Peyer's patch (tissue), 4 donors: ENCODE measurements around the gene ZNF593. TPM values are rescaled to one million over a fixed set of nuclear protein-coding genes. Genes with fewer than 3 reads are reported as not detected.

Experiments used
- DNase-seq, 3 donors: peaks; one replicate each; pipeline ENCODE4 v3.0.0-alpha.2; 2017 to 2019
- H3K27ac ChIP-seq, 4 donors: fragments of 200-600 bp; sonication (generic); one replicate each; pipeline ENCODE4 v1.5.1; 2016 to 2019
- H3K27me3 ChIP-seq, 2 donors: fragments of 200-600 bp; sonication (generic); one replicate each; pipeline ENCODE4 v1.5.1; 2019
- H3K36me3 ChIP-seq, 3 donors: fragments of 200-600 bp; sonication (generic); one replicate each; pipeline ENCODE4 v1.5.1; 2016 to 2019
- H3K4me1 ChIP-seq, 4 donors: fragments of 200-600 bp; sonication (generic); one replicate each; pipeline ENCODE4 v1.5.1; 2016 to 2019
- H3K4me3 ChIP-seq, 4 donors: fragments of 200-600 bp; sonication (generic); 1 replicate in 3 of 4; 2 replicates in 1 of 4; pipeline ENCODE4 v1.5.1; 2016 to 2019; ENCODE audit warnings: mild to moderate bottlenecking in 1 of 4
- H3K9me3 ChIP-seq, 4 donors: fragments of 200-600 bp; sonication (generic); one replicate each; pipeline ENCODE4 v1.5.1; 2016 to 2019; ENCODE audit warnings: mild to moderate bottlenecking in 1 of 4
- CTCF ChIP-seq, 6 experiments: fragments of 450-650 bp in 4 of 6; fragments of 200-600 bp in 2 of 6; sonication (generic) in 1 of 6; IDR thresholded peaks; one replicate each; pipeline ENCODE4 v1.5.1; 2017 to 2019; ENCODE audit warnings: antibody characterized with exemption in 6 of 6, mild to moderate bottlenecking in 3 of 6, moderate library complexity in 1 of 6
- POLR2A ChIP-seq, 2 donors: fragments of 450-650 bp; IDR thresholded peaks; one replicate each; pipeline ENCODE4 v1.5.1; 2017; ENCODE audit warnings: antibody characterized with exemption in 2 of 2, mild to moderate bottlenecking in 2 of 2, moderate library complexity in 2 of 2
- total RNA-seq, 4 donors: library from RNA; depleted of rRNA; stranded (reverse); fragments of >200 nt; gene quantifications; one replicate each; pipeline ENCODE4 v1.1.0, GENCODE V29; 2016

The ZNF593 gene
- total RNA-seq, 4 donors from 2014 or later, result 11.7 to 19.5 (median 15.5) TPM

GRCh38 chr1:26154750-26155149, 15.0 kb upstream of the ZNF593 start:
- H3K4me1 ChIP-seq, result no peaks in the 10 kb centered on the region
- no peaks in the 10 kb centered on the region for H3K9me3 ChIP-seq
- no peaks in the 10 kb centered on the region for H3K36me3 ChIP-seq
- DNase-seq, result peak in 1 of 3 donors; percentile 18
- no peak overlapping the region for H3K27ac ChIP-seq
- H3K27me3 ChIP-seq, result peaks cover 0 to 5% of the 10 kb centered on the region in 2 donors
- no peak overlapping the region for H3K4me3 ChIP-seq
- no peak for TF ChIP-seq CTCF (IDR thresholded peaks at IDR 0.05)
- TF ChIP-seq POLR2A (IDR thresholded peaks at IDR 0.05), result no peak

GRCh38 chr1:26155370-26156284, 14.1 kb upstream of the ZNF593 start:
- Histone ChIP-seq H3K27ac (peak overlapping the region in 2 of 4 donors; percentile 35 to 45), H3K27me3 (peaks cover 0 to 5% of the 10 kb centered on the region in 2 donors), H3K4me1 (no peaks in the 10 kb centered on the region), H3K4me3 (peak overlapping the region in 1 of 4 donors; percentile 4), H3K9me3 (no peaks in the 10 kb centered on the region), H3K36me3 (no peaks in the 10 kb centered on the region)
- DNase-seq, result peak in 1 of 3 donors; percentile 34
- TF ChIP-seq POLR2A (IDR thresholded peaks at IDR 0.05) (no peak), CTCF (IDR thresholded peaks at IDR 0.05) (no peak)

GRCh38 chr1:26156285-26157038, 13.2 kb upstream of the ZNF593 start:
- H3K4me1 ChIP-seq, result peaks cover 2 to 6% (median 4%) of the 10 kb centered on the region in 4 donors
- peak overlapping the region in 1 of 4 donors; percentile 4 for H3K4me3 ChIP-seq
- H3K9me3 ChIP-seq, result no peaks in the 10 kb centered on the region
- DNase-seq, result peak in 1 of 3 donors; percentile 48
- TF ChIP-seq POLR2A (IDR thresholded peaks at IDR 0.05) (no peak), CTCF (IDR thresholded peaks at IDR 0.05) (no peak)
- peaks cover 0 to 10% of the 10 kb centered on the region in 2 donors for H3K27me3 ChIP-seq
- peak overlapping the region in 2 of 4 donors; percentile 35 to 45 for H3K27ac ChIP-seq
- no peaks in the 10 kb centered on the region for H3K36me3 ChIP-seq

- H3K36me3 ChIP-seq, result no peaks in the 10 kb centered on the region
- peaks cover 0 to 10% of the 10 kb centered on the region in 2 donors for H3K27me3 ChIP-seq
- peak in 1 of 3 donors; percentile 22 for DNase-seq
- no peak overlapping the region for H3K4me3 ChIP-seq
- H3K9me3 ChIP-seq, result no peaks in the 10 kb centered on the region
- peaks cover 3 to 14% (median 6%) of the 10 kb centered on the region in 4 donors for H3K4me1 ChIP-seq
- H3K27ac ChIP-seq, result no peak overlapping the region
- TF ChIP-seq CTCF (IDR thresholded peaks at IDR 0.05) (no peak), POLR2A (IDR thresholded peaks at IDR 0.05) (no peak)
These were observed 11.3 kb upstream of the ZNF593 start for GRCh38 chr1:26158271-26158907.
